LNCAP (cell line): Measurements from ENCODE around the gene GABARAP.

Source experiments
- TF ChIP-seq, protein P1 (sequence below): fragments of 450-650 bp; IDR thresholded peaks from 2 replicates; pipeline ENCODE4 v1.5.1; 2017; ENCODE audit warnings: mild to moderate bottlenecking

GABARAP gene

DNA sequence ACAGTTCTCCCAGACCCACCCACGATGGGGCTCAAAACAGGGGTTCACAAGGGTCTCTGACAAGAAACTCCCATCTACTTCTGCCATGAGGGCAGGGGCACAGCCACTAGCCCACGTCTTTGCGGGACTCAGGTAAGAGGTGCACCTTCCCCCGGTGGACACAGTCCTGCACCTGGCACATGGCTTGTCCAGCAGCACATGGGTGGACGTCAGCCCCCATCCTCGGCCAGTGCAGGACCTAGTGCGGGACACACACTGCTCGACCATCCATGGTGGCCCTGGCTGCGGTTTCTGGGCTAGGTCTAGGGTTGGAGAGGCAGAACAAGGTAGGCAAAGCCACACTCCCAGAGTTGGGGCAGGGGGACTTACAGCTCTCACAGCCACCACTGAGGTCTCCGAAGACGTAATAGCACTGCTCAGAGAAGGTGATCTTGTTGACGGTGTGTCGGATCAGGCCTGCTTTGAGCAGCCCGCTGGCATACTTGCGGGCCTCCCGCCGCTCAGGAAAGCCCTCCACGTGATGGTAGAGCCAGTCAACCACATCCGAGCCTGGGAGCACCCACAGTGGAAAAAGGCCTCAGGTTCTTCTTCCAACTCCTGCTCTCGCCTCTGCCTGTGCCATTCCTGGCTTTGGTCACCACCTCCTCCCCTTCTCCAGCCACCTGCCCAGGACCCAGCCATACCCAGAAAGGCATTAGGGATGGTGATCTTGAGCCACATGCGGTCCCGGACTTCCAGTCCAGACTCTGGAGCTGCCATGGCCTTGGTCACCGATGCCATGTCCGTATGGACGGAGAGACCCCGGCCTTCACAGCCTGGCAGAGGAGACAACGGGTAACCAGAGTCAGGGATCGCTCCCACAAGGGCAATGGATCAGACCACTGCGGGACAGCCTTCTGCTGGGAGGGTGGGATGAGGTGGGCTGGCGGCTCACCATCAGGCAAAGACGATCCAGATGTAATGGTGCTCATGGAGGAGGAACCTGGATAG lies 15.2 kb downstream of the GABARAP start:
- TF ChIP-seq, protein P1, sequence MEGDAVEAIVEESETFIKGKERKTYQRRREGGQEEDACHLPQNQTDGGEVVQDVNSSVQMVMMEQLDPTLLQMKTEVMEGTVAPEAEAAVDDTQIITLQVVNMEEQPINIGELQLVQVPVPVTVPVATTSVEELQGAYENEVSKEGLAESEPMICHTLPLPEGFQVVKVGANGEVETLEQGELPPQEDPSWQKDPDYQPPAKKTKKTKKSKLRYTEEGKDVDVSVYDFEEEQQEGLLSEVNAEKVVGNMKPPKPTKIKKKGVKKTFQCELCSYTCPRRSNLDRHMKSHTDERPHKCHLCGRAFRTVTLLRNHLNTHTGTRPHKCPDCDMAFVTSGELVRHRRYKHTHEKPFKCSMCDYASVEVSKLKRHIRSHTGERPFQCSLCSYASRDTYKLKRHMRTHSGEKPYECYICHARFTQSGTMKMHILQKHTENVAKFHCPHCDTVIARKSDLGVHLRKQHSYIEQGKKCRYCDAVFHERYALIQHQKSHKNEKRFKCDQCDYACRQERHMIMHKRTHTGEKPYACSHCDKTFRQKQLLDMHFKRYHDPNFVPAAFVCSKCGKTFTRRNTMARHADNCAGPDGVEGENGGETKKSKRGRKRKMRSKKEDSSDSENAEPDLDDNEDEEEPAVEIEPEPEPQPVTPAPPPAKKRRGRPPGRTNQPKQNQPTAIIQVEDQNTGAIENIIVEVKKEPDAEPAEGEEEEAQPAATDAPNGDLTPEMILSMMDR, result no peak

DNA sequence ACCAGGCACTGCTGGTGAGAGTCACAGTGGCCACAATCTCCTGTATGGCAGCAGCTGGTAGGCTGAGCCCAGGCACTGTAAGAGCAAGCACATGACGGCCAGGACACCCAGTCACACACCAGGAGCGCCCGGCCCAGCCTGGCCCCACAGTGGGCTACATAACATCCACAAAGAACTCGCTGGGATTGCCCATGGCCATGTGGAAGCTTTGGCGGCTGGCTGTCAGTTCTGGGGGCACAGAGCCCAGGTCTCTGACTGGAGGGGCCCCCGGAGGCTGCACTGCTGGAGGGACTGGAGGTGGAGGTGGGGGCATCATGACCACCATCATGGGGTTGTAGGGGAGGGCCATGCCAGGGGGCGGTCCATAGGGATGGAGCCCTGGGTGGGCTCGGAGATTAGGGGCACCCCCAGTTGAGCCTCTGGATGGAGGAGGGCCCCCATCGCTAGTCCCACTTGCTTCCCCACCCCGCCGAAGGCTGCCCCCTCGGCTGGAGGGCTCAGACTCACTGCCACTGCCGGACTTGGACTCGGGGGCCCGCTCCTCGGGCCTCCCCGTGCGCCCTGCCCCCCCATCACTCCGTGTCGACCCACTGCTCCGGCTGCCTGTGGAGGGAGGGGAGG lies 16.4 kb downstream of the GABARAP start:
- TF ChIP-seq, protein P1, result no peak

DNA sequence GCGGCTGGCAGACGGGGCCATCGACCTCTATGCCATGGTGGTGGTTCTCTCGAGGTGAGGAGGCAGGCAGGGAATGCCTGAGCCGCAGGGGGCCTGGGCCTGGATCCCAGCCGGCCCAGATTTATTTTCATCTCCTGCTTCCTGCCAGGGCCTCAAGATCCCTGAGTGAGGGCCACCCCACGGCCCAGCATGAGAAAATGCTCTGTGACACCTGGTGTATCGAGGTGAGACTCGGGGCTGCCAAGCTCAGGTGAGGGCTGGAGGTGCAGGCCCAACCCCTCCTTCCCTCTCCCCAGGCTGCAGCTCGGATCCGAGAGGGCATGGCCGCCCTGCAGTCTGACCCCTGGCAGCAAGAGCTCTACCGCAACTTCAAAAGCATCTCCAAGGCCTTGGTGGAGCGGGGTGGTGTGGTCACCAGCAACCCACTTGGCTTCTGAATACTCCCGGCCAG lies 17.6 kb downstream of the GABARAP start:
- TF ChIP-seq, protein P1, result no peak

DNA sequence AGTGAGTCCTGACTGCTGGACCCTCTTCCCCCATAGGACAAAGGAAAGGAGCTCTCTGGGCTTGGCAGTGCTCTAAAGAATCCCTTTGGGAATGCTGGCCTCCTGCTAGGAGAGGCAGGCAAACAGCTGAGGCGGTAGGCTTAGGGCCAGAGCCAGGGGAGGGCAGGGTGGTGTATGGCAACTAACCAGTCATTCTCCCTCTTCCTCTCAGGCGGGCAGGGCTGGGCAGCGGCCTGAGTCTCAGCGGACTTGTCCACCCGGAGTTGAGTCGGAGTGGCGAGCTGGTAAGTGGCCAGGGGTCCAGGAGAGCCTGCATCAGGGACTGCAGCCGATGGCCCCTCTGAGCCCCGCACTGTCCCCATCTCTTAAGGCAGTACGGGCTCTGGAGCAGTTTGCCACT lies 18.1 kb downstream of the GABARAP start:
- TF ChIP-seq, protein P1, result no peak

DNA sequence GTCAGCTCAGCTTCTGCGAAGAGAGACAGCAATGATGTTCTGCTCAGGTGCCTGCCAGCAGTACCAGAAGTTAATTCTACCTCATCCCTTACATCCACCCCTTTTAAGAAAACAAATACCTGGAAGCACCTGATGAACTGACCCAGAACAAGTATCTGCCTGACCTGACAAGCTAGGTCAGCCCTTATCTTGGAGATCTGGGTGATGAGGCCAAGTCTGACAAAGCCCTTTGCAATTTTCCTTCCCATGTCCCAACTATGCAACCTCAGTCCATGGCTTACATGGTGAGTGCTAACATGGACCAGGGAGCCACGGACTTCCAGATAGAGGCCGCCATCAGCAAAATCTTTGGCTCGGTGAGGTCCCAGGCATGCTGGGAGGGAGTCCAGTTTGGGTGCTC lies 18.9 kb downstream of the GABARAP start:
- TF ChIP-seq, protein P1, result no peak

DNA sequence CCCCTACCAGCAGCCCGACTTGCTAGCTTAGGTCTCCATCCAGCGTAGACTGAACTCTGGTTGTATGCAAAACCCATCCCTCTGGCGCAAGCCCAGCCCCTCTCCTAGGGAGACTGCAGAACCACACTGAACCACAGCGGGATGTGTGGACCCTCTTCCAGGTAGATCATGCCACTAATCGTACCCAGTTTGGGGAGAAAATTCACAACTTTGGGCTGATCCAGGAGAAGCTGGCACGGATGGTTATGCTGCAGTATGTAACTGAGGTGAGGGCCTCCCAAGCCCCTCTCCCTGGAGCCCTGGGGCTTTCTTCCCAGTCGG lies 19.3 kb downstream of the GABARAP start:
- TF ChIP-seq, protein P1, result no peak

DNA sequence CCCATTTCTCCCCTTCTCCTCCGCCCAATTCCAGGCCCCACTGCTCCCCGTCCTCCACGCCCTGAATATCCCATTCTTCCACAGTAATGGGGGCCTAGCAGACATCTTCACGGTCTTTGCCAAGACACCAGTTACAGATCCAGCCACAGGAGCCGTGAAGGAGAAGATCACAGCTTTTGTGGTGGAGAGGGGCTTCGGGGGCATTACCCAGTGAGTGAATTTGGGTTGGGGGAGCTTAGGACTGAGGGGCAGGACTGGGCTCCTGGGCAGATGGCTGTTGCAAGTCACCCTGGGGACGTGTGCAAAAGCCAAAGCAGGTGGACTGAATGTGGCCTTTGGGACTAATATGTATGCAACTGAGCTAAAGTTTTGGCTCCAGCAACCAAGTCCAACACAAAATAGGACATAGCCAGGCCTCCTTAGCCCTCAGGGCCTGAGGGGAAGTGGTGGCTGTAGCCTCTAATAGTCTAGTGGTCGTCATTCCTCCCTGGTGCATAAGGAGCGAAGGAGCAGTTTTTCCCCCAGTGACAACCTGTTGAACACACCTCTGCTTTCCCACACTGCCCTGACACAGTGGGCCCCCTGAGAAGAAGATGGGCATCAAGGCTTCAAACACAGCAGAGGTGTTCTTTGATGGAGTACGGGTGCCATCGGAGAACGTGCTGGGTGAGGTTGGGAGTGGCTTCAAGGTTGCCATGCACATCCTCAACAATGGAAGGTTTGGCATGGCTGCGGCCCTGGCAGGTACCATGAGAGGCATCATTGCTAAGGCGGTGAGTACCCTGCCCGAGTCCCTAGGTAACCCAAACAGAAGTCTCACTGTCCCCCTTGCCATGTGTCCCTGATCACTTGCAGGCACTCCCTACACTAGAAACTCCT lies 19.9 kb downstream of the GABARAP start:
- TF ChIP-seq, protein P1, result no peak
